ENCODE results near the gene ZNF652. TPM values are rescaled to one million over a fixed set of nuclear protein-coding genes. Genes with fewer than 3 reads are reported as not detected.

Gene ZNF652
- total and polyA plus RNA-seq, 2 of the 4 experiments (the other 2 are of a cell fraction): 3.6 to 8.8 TPM

DNA sequence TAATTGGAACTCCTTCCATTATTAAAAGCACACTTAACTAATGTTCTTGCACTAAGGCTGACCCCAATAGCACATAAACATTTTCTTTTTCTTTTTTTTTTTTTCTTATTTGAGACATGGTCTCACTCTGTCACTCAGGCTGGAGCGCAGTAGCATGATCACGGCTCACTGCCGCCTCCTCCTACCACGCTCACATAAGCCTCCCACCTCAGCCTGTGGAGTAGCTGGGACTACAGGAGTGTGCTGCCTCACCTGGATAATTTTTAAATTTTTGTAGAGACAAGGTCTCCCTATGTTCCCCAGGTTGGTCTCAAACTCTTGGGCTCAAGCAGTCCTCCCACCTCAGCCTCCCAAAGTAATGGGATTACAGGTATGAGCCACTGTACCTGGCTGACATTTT, 1.2 kb upstream of the ZNF652 start:
- no peaks in the 10 kb centered on the region for H3K9me3 ChIP-seq (ENCODE audit: control insufficient read depth, insufficient read depth, low read length)
- no peak overlapping the region for H3K4me3 ChIP-seq (ENCODE audit: insufficient read depth, low read depth, low read length)
- peaks cover 6% of the 10 kb centered on the region; the same call in 1 of the 2 replicates for H3K4me1 ChIP-seq (ENCODE audit: control insufficient read depth, insufficient read depth, low read length)
- BruUV-seq (replicated peaks): no TSS peak
- no peak overlapping the region for H3K4me2 ChIP-seq (ENCODE audit: low read depth, low read length)
- H3K23ac ChIP-seq (ENCODE audit: low read depth, low read length): no peak overlapping the region
- H3K18ac ChIP-seq (ENCODE audit: low read depth, low read length): no peak overlapping the region
- no peak overlapping the region for H2BK120ac ChIP-seq (ENCODE audit: low read depth, low read length)
- peaks cover 5% of the 10 kb centered on the region; the same call in 1 of the 2 replicates for H3K9me1 ChIP-seq (ENCODE audit: insufficient read depth, low read length)
- H2BK15ac ChIP-seq (ENCODE audit: low read depth, low read length): no peak overlapping the region
- H3K36me3 ChIP-seq (ENCODE audit: control insufficient read depth, insufficient read depth, low read length): no peaks in the 10 kb centered on the region
- no peak overlapping the region for H4K5ac ChIP-seq (ENCODE audit: low read depth, low read length)
- peaks cover 18 to 30% of the 10 kb centered on the region in 2 experiments for H3K79me1 ChIP-seq (ENCODE audit: low read depth in 1 of 2, low read length in 2 of 2)
- ChIA-PET POLR2A (ENCODE audit: unreplicated experiment) (no interaction called here), CTCF (no interaction called here)
- H2BK5ac ChIP-seq (ENCODE audit: low read depth, low read length, poor library complexity, severe bottlenecking): no peak overlapping the region
- no peak for DNase-seq
- H3K27ac ChIP-seq (ENCODE audit: insufficient read depth, low read length): no peak overlapping the region
- no peak overlapping the region for H3K9ac ChIP-seq (ENCODE audit: low read depth, low read length)
- dilution Hi-C loops (cut with HindIII; ENCODE audit: low sequenced_read_pairs, unreplicated experiment): no loop called here
- H4K20me1 ChIP-seq (ENCODE audit: insufficient read depth, low read length): peaks cover 30% of the 10 kb centered on the region
- no peak overlapping the region for H3K14ac ChIP-seq (replicated peaks; ENCODE audit: low read depth, low read length)
- no peak overlapping the region for H2BK20ac ChIP-seq (ENCODE audit: low read depth, low read length)
- no peaks in the 10 kb centered on the region for H3K27me3 ChIP-seq (ENCODE audit: control insufficient read depth, insufficient read depth, low read length)
- intact Hi-C loops (cut with micrococcal nuclease): loop anchor here (2.0 to 5.0 kb wide), 2 partner anchors 34 to 48 kb away; no protein-coding TSS in a partner anchor
- no peak overlapping the region for H3K4ac ChIP-seq (ENCODE audit: low read depth, low read length)
- in situ Hi-C loops (cut with MboI; ENCODE audit: low sequenced_read_pairs): no loop called here
- no peak overlapping the region for H3K56ac ChIP-seq (ENCODE audit: extremely low read depth, insufficient read depth, low read length)
- TF ChIP-seq, protein P1, sequence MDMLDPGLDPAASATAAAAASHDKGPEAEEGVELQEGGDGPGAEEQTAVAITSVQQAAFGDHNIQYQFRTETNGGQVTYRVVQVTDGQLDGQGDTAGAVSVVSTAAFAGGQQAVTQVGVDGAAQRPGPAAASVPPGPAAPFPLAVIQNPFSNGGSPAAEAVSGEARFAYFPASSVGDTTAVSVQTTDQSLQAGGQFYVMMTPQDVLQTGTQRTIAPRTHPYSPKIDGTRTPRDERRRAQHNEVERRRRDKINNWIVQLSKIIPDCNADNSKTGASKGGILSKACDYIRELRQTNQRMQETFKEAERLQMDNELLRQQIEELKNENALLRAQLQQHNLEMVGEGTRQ (IDR thresholded peaks at IDR 0.05; ENCODE audit: low read depth, low read length): no peak
- TF ChIP-seq, protein P2, sequence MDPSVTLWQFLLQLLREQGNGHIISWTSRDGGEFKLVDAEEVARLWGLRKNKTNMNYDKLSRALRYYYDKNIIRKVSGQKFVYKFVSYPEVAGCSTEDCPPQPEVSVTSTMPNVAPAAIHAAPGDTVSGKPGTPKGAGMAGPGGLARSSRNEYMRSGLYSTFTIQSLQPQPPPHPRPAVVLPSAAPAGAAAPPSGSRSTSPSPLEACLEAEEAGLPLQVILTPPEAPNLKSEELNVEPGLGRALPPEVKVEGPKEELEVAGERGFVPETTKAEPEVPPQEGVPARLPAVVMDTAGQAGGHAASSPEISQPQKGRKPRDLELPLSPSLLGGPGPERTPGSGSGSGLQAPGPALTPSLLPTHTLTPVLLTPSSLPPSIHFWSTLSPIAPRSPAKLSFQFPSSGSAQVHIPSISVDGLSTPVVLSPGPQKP (IDR thresholded peaks at IDR 0.05; ENCODE audit: borderline replicate concordance, low read depth, low read length): no peak
- TF ChIP-seq MXI1 (IDR thresholded peaks at IDR 0.05; ENCODE audit: borderline replicate concordance, low read depth, low read length): no peak
- TF ChIP-seq CEBPB (IDR thresholded peaks at IDR 0.05; ENCODE audit: low read depth, low read length): no peak
- no peak for TF ChIP-seq SMC3 (IDR thresholded peaks at IDR 0.05; ENCODE audit: low read depth, low read length)
- TF ChIP-seq, protein P3, sequence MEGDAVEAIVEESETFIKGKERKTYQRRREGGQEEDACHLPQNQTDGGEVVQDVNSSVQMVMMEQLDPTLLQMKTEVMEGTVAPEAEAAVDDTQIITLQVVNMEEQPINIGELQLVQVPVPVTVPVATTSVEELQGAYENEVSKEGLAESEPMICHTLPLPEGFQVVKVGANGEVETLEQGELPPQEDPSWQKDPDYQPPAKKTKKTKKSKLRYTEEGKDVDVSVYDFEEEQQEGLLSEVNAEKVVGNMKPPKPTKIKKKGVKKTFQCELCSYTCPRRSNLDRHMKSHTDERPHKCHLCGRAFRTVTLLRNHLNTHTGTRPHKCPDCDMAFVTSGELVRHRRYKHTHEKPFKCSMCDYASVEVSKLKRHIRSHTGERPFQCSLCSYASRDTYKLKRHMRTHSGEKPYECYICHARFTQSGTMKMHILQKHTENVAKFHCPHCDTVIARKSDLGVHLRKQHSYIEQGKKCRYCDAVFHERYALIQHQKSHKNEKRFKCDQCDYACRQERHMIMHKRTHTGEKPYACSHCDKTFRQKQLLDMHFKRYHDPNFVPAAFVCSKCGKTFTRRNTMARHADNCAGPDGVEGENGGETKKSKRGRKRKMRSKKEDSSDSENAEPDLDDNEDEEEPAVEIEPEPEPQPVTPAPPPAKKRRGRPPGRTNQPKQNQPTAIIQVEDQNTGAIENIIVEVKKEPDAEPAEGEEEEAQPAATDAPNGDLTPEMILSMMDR (conservative IDR thresholded peaks at IDR 0.05; ENCODE audit: low read depth, low read length): no peak
- TF ChIP-seq POLR2A (IDR thresholded peaks at IDR 0.05; ENCODE audit: low read depth, low read length): no peak
- TF ChIP-seq CHD1 (IDR thresholded peaks at IDR 0.05; ENCODE audit: low read depth, low read length): no peak
- TF ChIP-seq MAZ (IDR thresholded peaks at IDR 0.05; ENCODE audit: borderline replicate concordance, low read depth, low read length): no peak
- TF ChIP-seq MAFK (IDR thresholded peaks at IDR 0.05; ENCODE audit: low read depth, low read length): no peak
- no peak for TF ChIP-seq RCOR1 (IDR thresholded peaks at IDR 0.05; ENCODE audit: insufficient replicate concordance, low read length)
- no peak for TF ChIP-seq RFX5 (IDR thresholded peaks at IDR 0.05; ENCODE audit: low read depth, low read length)
- no peak for TF ChIP-seq BHLHE40 (IDR thresholded peaks at IDR 0.05; ENCODE audit: low read depth, low read length)
- TF ChIP-seq RAD21 (IDR thresholded peaks at IDR 0.05; ENCODE audit: low read length): no peak
- TF ChIP-seq NFE2L2 (IDR thresholded peaks at IDR 0.05; ENCODE audit: low read depth, low read length): no peak
- TF ChIP-seq FOS (IDR thresholded peaks at IDR 0.05; ENCODE audit: low read depth, low read length): no peak
- H4K91ac ChIP-seq (ENCODE audit: insufficient read depth, low read depth, low read length): no peak overlapping the region
- H4K8ac ChIP-seq (ENCODE audit: low read depth in 2 of 2, low read length in 2 of 2): no peak overlapping the region
- WGBS, 2 experiments (ENCODE audit: extremely low coverage in 2 of 2, insufficient read length in 1 of 2): no CpG with 5 or more reads among the region's 4 CpGs
- no peak overlapping the region for H2AFZ ChIP-seq (replicated peaks; ENCODE audit: low read length, poor library complexity)
- H2AK9ac ChIP-seq (replicated peaks; ENCODE audit: low read depth, low read length, poor library complexity): no peak overlapping the region
- H2AK5ac ChIP-seq (ENCODE audit: low read depth, low read length): no peak overlapping the region
- ATAC-seq (ENCODE audit: low read depth): no peak

Data from IMR-90 (cell line).